Neural cell (in vitro differentiated cells): Measurements from ENCODE around the gene CD163L1. TPM values are rescaled to one million over a fixed set of nuclear protein-coding genes. Genes with fewer than 3 reads are reported as not detected.

Experiments
- H2AFZ ChIP-seq: fragments of 200-600, 300-800 bp; sonication (generic), shearing (Covaris generic); 2 replicates; pipeline ENCODE4 v1.6.0; 2014; ENCODE audit warnings: low read depth, mild to moderate bottlenecking, antibody characterized with exemption, low read length, moderate library complexity
- H3F3A ChIP-seq: fragments of 200-600 bp; shearing (Covaris generic); 2 replicates; pipeline ENCODE4 v1.6.1; 2016; ENCODE audit warnings: mild to moderate bottlenecking, moderate library complexity, mixed read lengths, antibody characterized with exemption, low read length; ENCODE audit not compliant: insufficient read depth, poor library complexity, severe bottlenecking
- H3K27ac ChIP-seq: fragments of 200-600, 300-800 bp; sonication (generic), shearing (Covaris generic); 2 replicates; pipeline ENCODE4 v1.5.1; 2014; ENCODE audit warnings: mild to moderate bottlenecking, low read length, moderate library complexity
- H3K27me3 ChIP-seq: fragments of 300-800, 200-600 bp; sonication (generic), shearing (Covaris generic); 2 replicates; pipeline ENCODE4 v1.6.0; 2014; ENCODE audit warnings: mild to moderate bottlenecking, low read depth, low read length, moderate library complexity; ENCODE audit not compliant: insufficient read depth
- H3K36me3 ChIP-seq: fragments of 300-800, 200-600 bp; sonication (generic), shearing (Covaris generic); 2 replicates; pipeline ENCODE4 v1.5.1; 2014; ENCODE audit warnings: mild to moderate bottlenecking, antibody characterized with exemption, low read length, moderate library complexity; ENCODE audit not compliant: insufficient read depth
- H3K4me2 ChIP-seq: fragments of 300-800, 200-600 bp; sonication (generic), shearing (Covaris generic); 2 replicates; pipeline ENCODE4 v1.6.0; 2014; ENCODE audit warnings: mild to moderate bottlenecking, low read length
- H3K4me3 ChIP-seq: fragments of 300-800, 200-600 bp; sonication (generic), shearing (Covaris generic); 2 replicates; pipeline ENCODE4 v1.5.1; 2014; ENCODE audit warnings: mild to moderate bottlenecking, low read length, moderate library complexity
- H3K79me2 ChIP-seq: fragments of 200-600 bp; shearing (Covaris generic); replicated peaks from 2 replicates; pipeline ENCODE4 v1.6.0; 2014; ENCODE audit warnings: mild to moderate bottlenecking, low read length, moderate library complexity; ENCODE audit not compliant: insufficient read depth
- H3K9ac ChIP-seq: fragments of 300-800, 200-600 bp; sonication (generic), shearing (Covaris generic); 2 replicates; pipeline ENCODE4 v1.6.1; 2016; ENCODE audit warnings: mild to moderate bottlenecking, low read length, mixed read lengths
- H3K9me2 ChIP-seq: fragments of 200-600 bp; shearing (Covaris generic); 2 replicates; pipeline ENCODE4 v1.6.1; 2016; ENCODE audit warnings: mild to moderate bottlenecking, low read length, mixed read lengths; ENCODE audit not compliant: insufficient read depth
- H3K9me3 ChIP-seq: fragments of 200-600, 300-800 bp; sonication (generic), shearing (Covaris generic); 2 replicates; pipeline ENCODE4 v1.6.1; 2016; ENCODE audit warnings: mild to moderate bottlenecking, mixed run types, low read length, moderate library complexity, mixed read lengths
- H4K20me1 ChIP-seq: fragments of 200-600 bp; shearing (Covaris generic); 2 replicates; pipeline ENCODE4 v1.6.1; 2016; ENCODE audit warnings: mild to moderate bottlenecking, mixed run types; ENCODE audit not compliant: insufficient read depth
- CTCF ChIP-seq: fragments of 450-650 bp; IDR thresholded peaks from 2 replicates; pipeline ENCODE4 v1.5.1; 2014; ENCODE audit warnings: antibody characterized with exemption, mild to moderate bottlenecking, moderate library complexity; ENCODE audit not compliant: poor library complexity, severe bottlenecking
- EP300 ChIP-seq: fragments of 450-650 bp; conservative IDR thresholded peaks from 2 replicates; pipeline ENCODE4 v1.6.1; 2014; ENCODE audit warnings: antibody characterized with exemption, mild to moderate bottlenecking, moderate library complexity; ENCODE audit not compliant: poor library complexity, severe bottlenecking
- EZH2 ChIP-seq: fragments of 200-600, 300-800 bp; shearing (Covaris generic), sonication (generic); IDR thresholded peaks from 2 replicates; pipeline ENCODE4 v1.6.1; 2014; ENCODE audit warnings: antibody characterized with exemption, low read length, borderline replicate concordance, mild to moderate bottlenecking; ENCODE audit not compliant: insufficient read depth, poor library complexity, severe bottlenecking
- MXI1 ChIP-seq: fragments of 450-650 bp; conservative IDR thresholded peaks from 2 replicates; pipeline ENCODE4 v1.6.1; 2014; ENCODE audit warnings: antibody characterized with exemption, mild to moderate bottlenecking; ENCODE audit not compliant: poor library complexity, severe bottlenecking
- POLR2AphosphoS5 ChIP-seq: IDR thresholded peaks from 2 replicates; pipeline ENCODE4 v1.6.1; 2012
- RAD21 ChIP-seq: fragments of 450-650 bp; conservative IDR thresholded peaks from 2 replicates; pipeline ENCODE4 v1.6.1; 2014; ENCODE audit warnings: antibody characterized with exemption, mild to moderate bottlenecking, moderate library complexity
- REST ChIP-seq: IDR thresholded peaks from 2 replicates; pipeline ENCODE4 v1.6.1; 2012; ENCODE audit warnings: borderline replicate concordance
- SMC3 ChIP-seq: fragments of 450-650 bp; conservative IDR thresholded peaks from 2 replicates; pipeline ENCODE4 v1.6.1; 2014; ENCODE audit warnings: antibody characterized with exemption, mild to moderate bottlenecking, moderate library complexity; ENCODE audit not compliant: poor library complexity
- TAF1 ChIP-seq: IDR thresholded peaks from 2 replicates; pipeline ENCODE4 v1.6.1; 2012; ENCODE audit warnings: low read depth
- polyA plus RNA-seq: library from polyadenylated mRNA; depleted of rRNA; stranded (reverse); fragments of >200 nt; gene quantifications from 2 replicates; pipeline ENCODE4 v1.2.3, GENCODE V29; 2014

CD163L1 gene
- polyA plus RNA-seq, 1 donor from 2014 or later, result 0.62 TPM

GRCh38 chr12:7483343-7483742, 39.4 kb upstream of the CD163L1 start:
- H3K79me2 ChIP-seq, result no peaks in the 10 kb centered on the region
- H3K4me2 ChIP-seq, result no peak overlapping the region
- H3F3A ChIP-seq, result no peaks in the 10 kb centered on the region
- H3K36me3 ChIP-seq, result no peaks in the 10 kb centered on the region
- H3K9ac ChIP-seq, result no peak overlapping the region
- no peaks in the 10 kb centered on the region for H4K20me1 ChIP-seq
- no peak overlapping the region for H3K27ac ChIP-seq
- no peak for TF ChIP-seq EZH2
- no peak for TF ChIP-seq SMC3
- no peak for TF ChIP-seq EP300
- no peak for TF ChIP-seq REST
- TF ChIP-seq TAF1, result no peak
- no peak for TF ChIP-seq POLR2AphosphoS5
- TF ChIP-seq CTCF, result no peak
- TF ChIP-seq MXI1, result no peak
- TF ChIP-seq RAD21, result no peak
- H3K9me3 ChIP-seq, result no peaks in the 10 kb centered on the region
- no peak overlapping the region for H3K4me3 ChIP-seq
- H2AFZ ChIP-seq, result no peak overlapping the region
- H3K9me2 ChIP-seq, result no peaks in the 10 kb centered on the region
- H3K27me3 ChIP-seq, result no peaks in the 10 kb centered on the region

- no peak overlapping the region for H3K4me3 ChIP-seq
- H3K27ac ChIP-seq, result no peak overlapping the region
- no peaks in the 10 kb centered on the region for H4K20me1 ChIP-seq
- H3K27me3 ChIP-seq, result no peaks in the 10 kb centered on the region
- no peaks in the 10 kb centered on the region for H3K9me3 ChIP-seq
- TF ChIP-seq TAF1 (no peak), MXI1 (no peak), REST (no peak), RAD21 (no peak), EZH2 (no peak), SMC3 (no peak), CTCF (no peak), EP300 (no peak), POLR2AphosphoS5 (no peak)
- H3K9me2 ChIP-seq, result no peaks in the 10 kb centered on the region
- no peak overlapping the region for H3K4me2 ChIP-seq
- no peaks in the 10 kb centered on the region for H3K79me2 ChIP-seq
- H2AFZ ChIP-seq, result no peak overlapping the region
- H3K36me3 ChIP-seq, result no peaks in the 10 kb centered on the region
- no peak overlapping the region for H3K9ac ChIP-seq
- no peaks in the 10 kb centered on the region for H3F3A ChIP-seq
These were observed 35.8 kb upstream of the CD163L1 start for GRCh38 chr12:7479771-7480170.
